ENCODE results near the gene AZIN2. TPM values are rescaled to one million over a fixed set of nuclear protein-coding genes. Genes with fewer than 3 reads are reported as not detected.

The AZIN2 gene
- polyA plus RNA-seq, 1 experiment: 6.4 TPM

DNA sequence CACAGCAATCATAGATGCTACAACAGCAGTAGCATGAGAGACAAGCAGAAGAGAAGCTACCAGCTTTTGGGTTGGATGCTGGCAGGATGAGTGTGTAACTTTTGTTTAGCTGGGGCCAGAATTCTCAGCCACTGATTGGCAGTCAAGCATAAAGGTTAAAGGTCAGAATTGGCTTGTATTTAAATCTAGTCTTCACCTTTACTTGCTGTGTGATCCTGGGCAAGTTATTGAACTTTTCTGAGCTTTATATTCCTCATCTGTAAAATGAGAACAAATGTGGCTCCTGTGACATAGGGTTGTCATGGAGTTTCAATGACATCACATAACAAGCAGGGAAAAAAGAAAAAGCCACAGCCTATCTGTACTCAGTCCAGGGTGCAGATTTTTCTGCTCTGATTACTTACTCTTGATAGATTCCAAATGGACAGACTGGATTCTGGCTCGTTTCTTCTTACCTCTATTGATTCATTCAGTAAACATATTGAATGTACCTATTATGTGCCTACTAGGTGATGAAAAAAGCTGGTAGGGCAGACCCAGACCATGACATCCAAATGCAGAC, 2.8 kb upstream of the AZIN2 start:
- H3K36me3 ChIP-seq (ENCODE audit: control insufficient read depth, insufficient read depth, low read length): no peaks in the 10 kb centered on the region
- H3K27me3 ChIP-seq (ENCODE audit: control insufficient read depth, insufficient read depth, low read length): no peaks in the 10 kb centered on the region
- DNase-seq (ENCODE audit: low read depth): no peak
- CTCF ChIA-PET: interaction anchor here (0.9 kb wide), 1 partner anchor 15 kb away, joined by 3 read pairs; no protein-coding TSS in a partner anchor
- H3K4me3 ChIP-seq (ENCODE audit: low read depth, low read length): no peak overlapping the region
- POLR2A ChIA-PET: no interaction called here
- TF ChIP-seq, protein P1, sequence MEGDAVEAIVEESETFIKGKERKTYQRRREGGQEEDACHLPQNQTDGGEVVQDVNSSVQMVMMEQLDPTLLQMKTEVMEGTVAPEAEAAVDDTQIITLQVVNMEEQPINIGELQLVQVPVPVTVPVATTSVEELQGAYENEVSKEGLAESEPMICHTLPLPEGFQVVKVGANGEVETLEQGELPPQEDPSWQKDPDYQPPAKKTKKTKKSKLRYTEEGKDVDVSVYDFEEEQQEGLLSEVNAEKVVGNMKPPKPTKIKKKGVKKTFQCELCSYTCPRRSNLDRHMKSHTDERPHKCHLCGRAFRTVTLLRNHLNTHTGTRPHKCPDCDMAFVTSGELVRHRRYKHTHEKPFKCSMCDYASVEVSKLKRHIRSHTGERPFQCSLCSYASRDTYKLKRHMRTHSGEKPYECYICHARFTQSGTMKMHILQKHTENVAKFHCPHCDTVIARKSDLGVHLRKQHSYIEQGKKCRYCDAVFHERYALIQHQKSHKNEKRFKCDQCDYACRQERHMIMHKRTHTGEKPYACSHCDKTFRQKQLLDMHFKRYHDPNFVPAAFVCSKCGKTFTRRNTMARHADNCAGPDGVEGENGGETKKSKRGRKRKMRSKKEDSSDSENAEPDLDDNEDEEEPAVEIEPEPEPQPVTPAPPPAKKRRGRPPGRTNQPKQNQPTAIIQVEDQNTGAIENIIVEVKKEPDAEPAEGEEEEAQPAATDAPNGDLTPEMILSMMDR (IDR thresholded peaks at IDR 0.05; ENCODE audit: insufficient read depth, low read depth, low read length): no peak

DNA sequence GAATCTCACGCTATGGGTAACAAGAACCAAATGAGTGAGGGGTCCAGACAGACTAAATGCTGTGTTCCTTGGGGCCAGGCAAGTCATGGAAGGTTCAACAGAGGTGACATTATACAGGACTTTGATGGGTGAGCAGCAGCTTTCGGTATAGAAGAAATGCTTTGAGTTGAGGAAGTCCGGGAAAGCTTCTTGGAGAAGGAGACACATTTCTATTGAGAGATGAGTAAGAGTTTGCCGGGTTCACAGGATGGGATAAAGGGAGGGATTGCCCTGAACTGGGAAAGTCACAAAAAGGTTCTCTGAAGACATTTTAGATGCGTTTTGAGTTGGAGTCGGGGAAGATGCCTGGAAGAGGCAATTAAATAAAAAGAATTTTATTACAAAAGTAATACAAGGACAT, 580 bp upstream of the AZIN2 start:
- Histone ChIP-seq H3K4me3 (ENCODE audit: low read depth, low read length) (peak overlapping the region; percentile 76), H3K27me3 (ENCODE audit: control insufficient read depth, insufficient read depth, low read length) (no peaks in the 10 kb centered on the region), H3K36me3 (ENCODE audit: control insufficient read depth, insufficient read depth, low read length) (no peaks in the 10 kb centered on the region)
- no peak for DNase-seq (ENCODE audit: low read depth)
- ChIA-PET POLR2A (interaction anchor here (0.6 kb wide), 1 partner anchor 92 kb away, joined by 8 read pairs; no protein-coding TSS in a partner anchor), CTCF (interaction anchor here (0.9 to 2.1 kb wide), 5 partner anchors 16 to 204 kb away, joined by 3 to 8 read pairs (median 4); no protein-coding TSS in a partner anchor)
- TF ChIP-seq, protein P1 (IDR thresholded peaks at IDR 0.05; ENCODE audit: insufficient read depth, low read depth, low read length): no peak

DNA sequence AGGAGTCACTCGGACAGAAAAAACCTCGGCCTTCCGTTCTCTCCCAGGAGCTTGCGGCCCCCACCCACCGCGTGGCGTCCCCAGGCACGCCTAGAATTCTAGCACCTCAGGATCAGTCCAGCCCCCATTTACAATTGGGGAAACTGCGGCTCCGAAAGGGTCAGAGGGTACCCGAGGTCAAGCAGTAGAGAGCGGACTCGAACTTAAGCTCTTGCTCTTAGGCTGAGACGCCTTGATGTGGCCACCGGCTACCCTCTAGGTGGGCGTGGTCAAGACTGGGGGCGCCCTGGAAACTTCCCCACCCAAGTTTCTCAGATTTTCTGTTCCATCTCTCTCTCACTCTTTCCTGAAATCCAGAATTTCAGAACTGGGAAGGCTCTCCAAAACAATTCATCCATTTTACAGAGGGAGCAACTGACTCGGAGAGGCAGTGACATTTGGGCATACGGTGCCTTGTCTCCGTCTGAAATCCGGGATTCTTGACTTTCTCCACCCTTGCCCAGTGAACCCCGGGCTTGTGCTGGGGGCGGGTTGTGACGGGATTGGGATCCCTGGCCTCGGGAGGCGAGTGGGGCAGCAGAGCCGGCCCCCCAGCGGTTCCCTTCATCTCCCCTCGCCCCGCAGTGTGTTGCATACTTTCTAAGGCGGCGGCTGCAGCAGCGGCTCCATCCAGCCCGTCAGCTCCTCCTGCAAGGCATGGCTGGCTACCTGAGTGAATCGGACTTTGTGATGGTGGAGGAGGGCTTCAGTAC, 777 bp downstream of the AZIN2 start:
- POLR2A ChIA-PET: interaction anchor here (0.7 kb wide), 1 partner anchor 205 kb away, joined by 5 read pairs; no protein-coding TSS in a partner anchor
- CTCF ChIA-PET: interaction anchor here (0.5 to 3.1 kb wide), 9 partner anchors 11 to 562 kb away, joined by 3 to 18 read pairs (median 4); no protein-coding TSS in a partner anchor
- TF ChIP-seq, protein P1 (IDR thresholded peaks at IDR 0.05; ENCODE audit: insufficient read depth, low read depth, low read length): no peak
- Histone ChIP-seq H3K36me3 (ENCODE audit: control insufficient read depth, insufficient read depth, low read length) (no peaks in the 10 kb centered on the region), H3K27me3 (ENCODE audit: control insufficient read depth, insufficient read depth, low read length) (no peaks in the 10 kb centered on the region), H3K4me3 (ENCODE audit: low read depth, low read length) (peak overlapping the region; percentile 76)
- no peak for DNase-seq (ENCODE audit: low read depth)

DNA sequence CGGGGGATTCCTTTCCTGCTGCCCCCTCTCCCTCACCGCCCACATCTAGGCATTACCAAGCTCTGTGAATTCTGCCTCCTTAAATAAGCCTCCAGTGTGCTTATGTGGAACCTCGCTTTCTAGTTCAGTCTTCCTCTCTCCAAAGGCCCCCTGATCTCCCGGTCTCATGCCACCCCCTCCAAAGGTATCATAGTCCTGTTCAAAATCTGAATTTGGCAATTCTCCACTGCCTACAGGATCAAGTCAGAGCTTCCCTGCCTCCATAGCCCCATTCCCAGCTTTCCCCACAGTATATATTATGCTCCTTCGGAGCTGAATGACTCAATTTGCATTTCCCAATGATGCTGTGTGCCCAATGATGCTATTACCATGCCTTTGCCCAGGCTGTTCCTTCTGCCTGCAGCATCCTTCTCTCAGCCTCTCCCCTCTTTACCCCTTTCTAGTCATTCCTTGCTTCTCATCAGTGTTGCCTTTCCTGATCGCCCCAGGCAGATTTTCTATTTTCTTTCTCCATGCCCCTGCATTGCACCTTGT, 1.7 kb downstream of the AZIN2 start:
- POLR2A ChIA-PET: no interaction called here
- TF ChIP-seq, protein P1 (IDR thresholded peaks at IDR 0.05; ENCODE audit: insufficient read depth, low read depth, low read length): no peak
- CTCF ChIA-PET: interaction anchor here (0.5 to 4.6 kb wide), 10 partner anchors 11 to 210 kb away, joined by 3 to 47 read pairs (median 3); no protein-coding TSS in a partner anchor
- no peak overlapping the region for H3K4me3 ChIP-seq (ENCODE audit: low read depth, low read length)
- H3K27me3 ChIP-seq (ENCODE audit: control insufficient read depth, insufficient read depth, low read length): no peaks in the 10 kb centered on the region
- no peak for DNase-seq (ENCODE audit: low read depth)
- H3K36me3 ChIP-seq (ENCODE audit: control insufficient read depth, insufficient read depth, low read length): no peaks in the 10 kb centered on the region

DNA sequence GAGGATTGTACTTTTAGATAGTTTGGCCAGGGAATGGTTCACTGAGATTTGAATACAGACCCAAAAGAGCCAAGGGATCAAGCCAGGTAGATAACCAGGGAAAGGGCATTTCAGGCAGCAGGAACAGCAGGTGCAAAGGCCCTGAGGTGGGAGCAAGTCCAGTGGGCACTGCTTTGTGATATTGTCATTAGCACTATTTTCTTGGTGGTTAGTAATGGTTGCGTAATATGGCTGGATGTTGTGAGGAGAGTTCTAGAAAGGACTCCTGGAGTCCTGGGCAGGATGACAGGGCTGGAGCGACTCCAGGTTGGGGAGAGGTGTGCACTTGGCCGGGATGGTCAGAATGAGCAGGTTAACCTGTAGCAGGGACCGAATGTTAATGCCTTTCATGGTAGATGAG, 4.4 kb downstream of the AZIN2 start:
- ChIA-PET CTCF (interaction anchor here (0.6 to 5.0 kb wide), 12 partner anchors 10 to 210 kb away, joined by 3 to 55 read pairs (median 8); no protein-coding TSS in a partner anchor), POLR2A (no interaction called here)
- H3K36me3 ChIP-seq (ENCODE audit: control insufficient read depth, insufficient read depth, low read length): no peaks in the 10 kb centered on the region
- H3K4me3 ChIP-seq (ENCODE audit: low read depth, low read length): no peak overlapping the region
- DNase-seq (ENCODE audit: low read depth): no peak
- no peaks in the 10 kb centered on the region for H3K27me3 ChIP-seq (ENCODE audit: control insufficient read depth, insufficient read depth, low read length)
- TF ChIP-seq, protein P1 (IDR thresholded peaks at IDR 0.05; ENCODE audit: insufficient read depth, low read depth, low read length): no peak

Measured in BJ (cell line).